GM19193 (cell line): Measurements from ENCODE around the gene ALPK3.

Experiments
- POLR2A ChIP-seq: IDR thresholded peaks from 4 replicates; pipeline ENCODE4 v1.6.1; 2011; ENCODE audit not compliant: insufficient read depth, insufficient read length; ENCODE audit errors: extremely low read depth

Gene ALPK3

DNA sequence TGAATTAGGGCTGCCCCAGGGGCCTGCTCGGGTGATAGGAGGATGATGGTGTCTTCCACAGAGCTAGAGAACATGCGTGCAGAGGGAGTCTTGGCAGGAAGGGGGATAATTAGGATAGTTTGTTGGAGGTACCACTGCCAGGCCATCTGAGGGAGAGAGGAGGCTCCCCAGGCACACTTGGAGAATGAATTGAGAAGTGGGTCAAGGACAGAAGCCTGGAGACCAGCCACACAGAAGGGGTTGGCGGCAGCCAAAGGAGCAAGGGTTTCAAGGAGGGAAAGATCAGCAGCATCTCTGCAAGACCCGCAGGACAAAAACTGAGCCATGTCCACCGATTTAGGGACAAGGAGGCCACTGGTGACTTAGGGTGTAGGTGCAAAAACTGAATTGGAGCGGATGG, 74.2 kb downstream of the ALPK3 start:
- TF ChIP-seq POLR2A = no peak

- no peak for TF ChIP-seq POLR2A
These were observed 75.7 kb downstream of the ALPK3 start for GRCh38 chr15:84892786-84893307.

DNA sequence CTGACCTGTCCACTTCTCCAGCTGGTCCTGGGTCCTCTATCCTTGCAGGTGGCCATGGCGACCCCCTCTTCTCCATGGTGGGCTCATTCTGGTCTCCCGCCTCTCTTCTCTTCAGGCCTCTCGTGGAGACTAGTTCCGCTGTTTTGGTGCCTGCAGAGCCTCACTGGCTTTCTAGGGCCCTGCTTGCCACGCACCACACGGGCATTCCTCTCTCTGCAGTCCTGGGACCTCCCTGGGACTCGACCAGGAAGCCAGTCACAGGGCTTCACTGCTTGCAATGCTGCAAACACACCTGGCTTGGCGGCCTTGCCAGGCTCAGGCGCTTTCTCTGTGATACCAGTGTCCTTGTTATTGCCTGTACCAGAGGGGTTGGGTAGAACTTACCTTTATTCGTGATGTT, 76.5 kb downstream of the ALPK3 start:
- no peak for TF ChIP-seq POLR2A

DNA sequence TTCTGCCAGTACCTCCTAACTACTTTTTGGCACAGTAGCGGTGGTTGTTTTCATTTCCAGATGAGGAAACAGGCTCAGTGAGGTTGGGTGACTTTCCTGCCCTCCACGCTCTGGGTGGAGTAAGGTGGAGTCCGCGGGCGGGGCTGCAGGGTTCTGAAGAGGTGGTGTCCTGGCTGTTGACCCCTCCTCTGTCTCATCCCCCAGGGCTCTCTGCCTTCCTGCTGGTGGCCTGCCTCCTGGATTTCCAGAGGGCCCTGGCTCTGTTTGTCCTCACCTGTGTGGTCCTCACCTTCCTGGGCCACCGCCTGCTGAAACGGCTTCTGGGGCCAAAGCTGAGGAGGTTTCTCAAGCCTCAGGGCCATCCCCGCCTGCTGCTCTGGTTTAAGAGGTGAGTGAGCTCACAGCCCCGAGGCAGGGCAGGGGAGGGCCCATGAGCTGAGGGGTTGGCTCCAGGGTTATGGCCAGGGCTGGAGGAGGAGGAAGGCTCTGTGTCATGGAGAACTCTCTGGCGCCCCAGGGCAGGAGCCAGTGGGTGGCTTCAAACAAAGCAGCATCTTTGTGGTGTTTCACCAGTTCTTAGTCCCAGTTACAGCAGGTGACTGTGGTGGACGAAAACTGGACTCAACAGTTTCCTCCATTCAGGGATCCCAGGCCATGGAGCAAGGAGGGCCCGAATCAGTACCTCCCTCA, 77.7 kb downstream of the ALPK3 start:
- TF ChIP-seq POLR2A = no peak

GRCh38 chr15:84898761-84899160, 81.6 kb downstream of the ALPK3 start:
- no peak for TF ChIP-seq POLR2A

GRCh38 chr15:84899750-84900149, 82.6 kb downstream of the ALPK3 start:
- TF ChIP-seq POLR2A = no peak

DNA sequence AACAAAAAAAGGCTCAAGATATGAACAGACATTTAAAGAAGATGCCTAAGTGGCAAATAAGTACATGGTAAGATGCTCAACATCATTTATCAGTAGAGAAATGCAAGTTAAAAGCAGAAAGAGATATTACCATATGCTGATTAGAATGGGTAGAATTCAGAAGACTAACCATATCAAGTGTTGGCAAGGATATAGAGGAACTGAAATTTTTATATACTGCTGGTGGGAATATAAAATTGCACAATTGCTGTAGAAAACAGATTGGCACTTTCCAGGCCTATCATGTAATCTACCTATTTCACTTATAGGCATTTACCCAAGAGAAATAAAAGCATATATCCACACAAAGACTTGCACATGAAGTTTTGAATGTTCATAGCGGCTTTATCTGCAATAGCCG, 84.4 kb downstream of the ALPK3 start:
- no peak for TF ChIP-seq POLR2A

- TF ChIP-seq POLR2A = no peak
These were observed 86.6 kb downstream of the ALPK3 start for GRCh38 chr15:84903751-84904150.

- no peak for TF ChIP-seq POLR2A
These were observed 87.3 kb downstream of the ALPK3 start for GRCh38 chr15:84904419-84904818.

DNA sequence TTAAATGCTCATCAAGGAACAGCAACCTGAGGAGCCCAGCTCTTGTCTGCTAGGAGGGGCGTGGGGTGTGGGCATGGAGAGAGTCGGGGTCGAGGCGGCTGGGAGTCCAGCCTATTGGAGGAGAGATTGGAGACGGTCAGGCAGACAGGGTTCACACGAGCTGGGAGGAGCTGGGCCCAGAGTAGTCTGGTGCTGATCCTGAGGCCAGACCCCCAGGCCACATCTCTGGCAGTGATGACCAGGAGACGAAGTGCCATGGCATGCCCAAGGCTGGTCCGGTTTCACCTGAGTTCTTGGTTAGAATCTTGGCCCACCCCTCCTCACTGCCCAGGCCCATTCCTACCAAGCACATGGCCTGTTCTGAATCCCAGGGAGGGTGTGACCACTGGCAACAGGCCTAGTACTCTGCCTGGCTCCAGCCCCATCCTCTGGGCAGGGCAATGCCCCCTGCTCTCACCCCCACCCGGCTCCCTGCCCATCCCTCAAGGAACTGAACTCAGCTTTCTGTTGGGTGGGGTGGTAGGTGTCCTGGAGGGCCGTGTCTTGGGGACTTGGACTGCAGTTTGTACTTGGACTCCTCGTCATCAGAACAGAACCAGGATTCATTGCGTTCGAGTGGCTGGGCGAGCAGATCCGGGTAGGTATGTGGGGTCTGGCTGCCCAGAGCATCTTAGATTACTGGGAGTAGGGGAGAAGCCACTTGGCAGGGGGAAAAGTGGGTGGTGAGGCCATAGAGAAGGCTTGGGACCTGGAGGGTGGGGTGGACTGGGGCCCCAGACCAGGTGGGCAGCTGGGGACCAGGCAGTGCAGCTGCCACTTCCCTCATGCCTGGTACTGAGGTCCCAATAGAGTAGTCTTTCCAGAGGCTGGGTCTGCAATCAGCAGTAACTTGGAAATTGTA, 88.1 kb downstream of the ALPK3 start:
- no peak for TF ChIP-seq POLR2A

DNA sequence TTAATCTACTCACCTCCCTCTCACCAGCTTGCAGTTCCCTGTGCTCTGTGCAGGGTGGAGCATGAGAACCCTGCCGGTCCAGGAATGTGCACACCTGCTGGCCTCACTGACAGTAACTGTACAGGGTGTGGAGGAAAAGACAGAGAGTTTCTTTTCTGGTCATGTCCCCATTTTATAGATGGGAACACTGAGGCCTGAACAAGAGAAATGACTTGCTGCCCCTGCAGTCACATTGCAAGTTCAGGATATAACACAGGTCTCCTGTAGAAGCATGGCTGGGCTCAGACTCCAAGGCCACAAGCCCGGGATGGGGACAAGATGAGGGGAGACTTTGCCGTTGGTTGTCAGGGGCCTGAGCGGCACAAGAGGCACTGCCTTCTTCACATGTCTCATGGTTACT, 90.6 kb downstream of the ALPK3 start:
- TF ChIP-seq POLR2A = no peak

DNA sequence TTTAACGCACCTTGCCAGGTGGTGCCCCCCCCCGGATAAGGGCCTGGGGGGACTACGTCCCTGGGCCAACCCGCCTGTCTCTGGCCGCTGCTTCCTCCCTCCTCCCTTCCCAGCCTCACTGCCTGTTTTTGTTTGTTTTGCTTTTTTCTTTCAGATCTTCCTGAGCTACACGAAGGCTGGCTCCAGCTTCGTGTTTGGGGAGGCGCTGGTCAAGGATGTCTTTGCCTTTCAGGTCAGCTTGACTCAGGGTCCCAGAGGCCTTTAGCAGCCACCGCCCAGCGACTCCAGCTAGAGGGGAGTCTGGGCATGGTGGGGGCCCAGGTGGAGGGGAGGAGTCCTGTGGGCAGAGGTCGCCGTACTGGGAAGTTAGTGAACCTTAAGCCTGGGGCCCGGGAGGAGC, 91.4 kb downstream of the ALPK3 start:
- no peak for TF ChIP-seq POLR2A

DNA sequence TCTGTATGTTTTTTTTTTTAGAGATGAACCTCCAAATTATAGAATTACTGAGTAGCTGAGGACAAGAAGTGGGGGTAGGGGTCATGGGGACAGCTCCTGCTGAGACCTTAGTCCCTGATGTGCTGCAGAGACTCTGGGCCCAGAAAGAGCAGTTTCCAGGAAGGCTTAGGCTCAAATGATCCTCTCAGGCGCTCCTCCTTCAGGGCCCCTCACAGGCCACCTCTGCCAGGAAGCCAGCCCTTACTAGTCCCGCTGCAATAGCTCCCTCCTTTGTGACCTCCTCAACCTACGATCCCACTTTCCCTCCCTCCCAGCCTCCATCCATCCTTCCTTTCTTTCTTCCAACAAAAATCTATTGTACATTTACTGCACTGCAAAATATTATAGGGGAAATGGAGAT, 91.9 kb downstream of the ALPK3 start:
- no peak for TF ChIP-seq POLR2A

DNA sequence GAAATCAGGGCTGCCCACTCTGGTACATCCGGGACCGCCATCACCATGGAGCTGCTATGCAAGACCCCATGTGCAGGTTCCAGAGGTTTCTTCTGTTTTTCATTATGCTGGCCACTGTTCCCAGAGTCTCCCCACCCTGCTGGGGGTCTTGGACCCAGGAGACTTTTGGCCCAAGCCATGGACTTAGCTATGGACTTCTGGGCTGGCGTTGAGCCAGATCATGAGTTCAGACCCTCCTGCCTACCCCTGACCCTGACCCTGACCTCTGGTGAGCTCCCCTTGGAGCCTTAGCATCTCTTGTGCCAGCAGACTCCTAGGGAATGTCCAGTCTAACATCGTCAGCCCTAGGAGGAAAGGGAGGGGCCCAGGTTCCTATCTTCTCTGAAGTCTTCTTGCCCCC, 92.6 kb downstream of the ALPK3 start:
- TF ChIP-seq POLR2A = no peak

DNA sequence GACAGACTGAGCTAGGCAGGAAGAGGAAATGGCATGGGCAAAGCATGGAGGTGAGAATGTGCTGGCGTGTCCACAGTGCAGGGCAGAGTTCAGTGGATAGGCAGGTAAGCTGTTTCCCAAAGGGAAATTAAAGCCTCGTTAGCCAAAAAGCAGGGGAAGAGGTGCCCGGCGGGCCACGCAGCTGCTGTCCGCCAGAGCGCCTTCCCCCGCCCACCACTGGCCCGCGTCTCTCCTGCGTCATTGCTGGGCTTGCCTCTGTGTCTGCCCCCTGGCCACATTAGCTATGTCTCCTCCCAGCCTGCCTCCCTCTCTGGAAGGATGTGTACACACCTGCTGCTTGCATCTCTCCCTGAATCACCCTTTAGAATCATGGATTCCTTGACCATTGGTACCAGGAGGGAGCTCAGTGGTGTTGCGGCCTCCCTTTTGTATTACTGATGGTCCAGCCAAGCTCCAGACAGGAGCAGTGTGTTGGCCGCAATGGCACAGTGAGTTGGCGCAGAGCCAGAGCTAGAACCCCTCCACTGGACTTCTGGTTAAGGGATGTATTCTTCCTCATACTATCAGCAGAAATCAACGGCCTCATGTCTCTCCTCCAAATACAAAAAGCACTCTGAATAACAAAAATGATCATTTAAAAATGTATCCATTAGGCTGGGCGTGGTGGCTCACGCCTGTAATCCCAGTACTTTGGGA, 93.9 kb downstream of the ALPK3 start:
- no peak for TF ChIP-seq POLR2A
